RWPE1 (cell line): Measurements from ENCODE around the gene PHF12.

Source experiments
- CTCF ChIA-PET: fragments of 350-600 bp; sonication (Branson Sonifier 250); formaldehyde crosslinking; extraction: SDS; loops from one replicate; lab custom pipeline; 2021; lab: Yijun Ruan, JAX
- POLR2A ChIA-PET: fragments of 400-600 bp; formaldehyde crosslinking; extraction: SDS; loops from one replicate; lab custom pipeline; 2020; ENCODE audit warnings: antibody characterized with exemption; ENCODE audit not compliant: low non-redundant PET; lab: Yijun Ruan, JAX
- DNase-seq: peaks from one replicate; pipeline ENCODE4 v3.0.0; 2012; ENCODE audit warnings: low spot score
- H3K27ac ChIP-seq: fragments of 450-650 bp; 2 replicates; pipeline ENCODE4 v1.5.1; 2017
- CTCF ChIP-seq: fragments of 450-650 bp; conservative IDR thresholded peaks from 2 replicates; pipeline ENCODE4 v1.5.1; 2017; ENCODE audit warnings: low read depth, mild to moderate bottlenecking

Gene PHF12

GRCh38 chr17:28928061-28928460 lies 23.3 kb downstream of the PHF12 start:
- CTCF ChIA-PET: interaction anchor here (1.2 kb wide), 1 partner anchor 10 kb away, joined by 3 read pairs; no protein-coding TSS in a partner anchor
- TF ChIP-seq CTCF: no peak
- H3K27ac ChIP-seq: peak overlapping the region; percentile 15; the same call in 1 of the 2 replicates
- POLR2A ChIA-PET: no interaction called here
- DNase-seq: no peak

GRCh38 chr17:28926786-28927185 lies 24.5 kb downstream of the PHF12 start:
- ChIA-PET CTCF (interaction anchor here (0.6 kb wide), 3 partner anchors 163 to 290 kb away, joined by 3 to 5 read pairs (median 3); no protein-coding TSS in a partner anchor), POLR2A (no interaction called here)
- no peak for TF ChIP-seq CTCF
- no peak for DNase-seq
- H3K27ac ChIP-seq: no peak overlapping the region

GRCh38 chr17:28926366-28926765 lies 25.0 kb downstream of the PHF12 start:
- no peak for DNase-seq
- ChIA-PET CTCF (interaction anchor here (0.6 to 0.9 kb wide), 3 partner anchors 199 to 291 kb away, joined by 3 to 5 read pairs (median 3); no protein-coding TSS in a partner anchor), POLR2A (no interaction called here)
- no peak overlapping the region for H3K27ac ChIP-seq
- TF ChIP-seq CTCF: no peak

- ChIA-PET POLR2A (no interaction called here), CTCF (interaction anchor here (0.9 kb wide), 1 partner anchor 198 kb away, joined by 3 read pairs; no protein-coding TSS in a partner anchor)
These were observed 25.4 kb downstream of the PHF12 start for GRCh38 chr17:28925912-28926365.

GRCh38 chr17:28920201-28920600 lies 31.1 kb downstream of the PHF12 start:
- no peak for TF ChIP-seq CTCF
- no peak for DNase-seq
- POLR2A ChIA-PET: no interaction called here
- CTCF ChIA-PET: no interaction called here
- no peak overlapping the region for H3K27ac ChIP-seq

More at GRCh38 chr17:28925912-28926365, 25.4 kb downstream of the PHF12 start:
- DNase-seq: peak; percentile 54
- no peak overlapping the region for H3K27ac ChIP-seq
- TF ChIP-seq CTCF: no peak

GRCh38 chr17:28918295-28918694 lies 33.0 kb downstream of the PHF12 start:
- CTCF ChIA-PET: interaction anchor here (0.7 to 1.0 kb wide), 2 partner anchors 9 to 167 kb away, joined by 3 read pairs; no protein-coding TSS in a partner anchor
- POLR2A ChIA-PET: no interaction called here
- no peak overlapping the region for H3K27ac ChIP-seq
- DNase-seq: no peak
- no peak for TF ChIP-seq CTCF
